Trophoblast cell (in vitro differentiated cells and primary cell): Measurements from ENCODE around the gene TNFRSF8.
A peak's percentile ranks its signal among the peaks of the same experiment; 100 is the strongest.

ENCODE experiments used
- DNase-seq, 2 donors: peaks; one replicate each; pipeline ENCODE4 v3.0.0-alpha.2; 2016
- H2AFZ ChIP-seq: 2 replicates; pipeline ENCODE4 v1.6.1; 2013; ENCODE audit warnings: low read length, moderate library complexity, mild to moderate bottlenecking; ENCODE audit not compliant: insufficient read depth, poor library complexity
- H2AK5ac ChIP-seq: 2 replicates; pipeline ENCODE4 v1.6.1; 2013; ENCODE audit warnings: mild to moderate bottlenecking, low read length
- H2BK120ac ChIP-seq: 2 replicates; pipeline ENCODE4 v1.6.1; 2013; ENCODE audit warnings: low read length, mild to moderate bottlenecking, moderate library complexity; ENCODE audit not compliant: insufficient read depth, poor library complexity
- H2BK12ac ChIP-seq: 2 replicates; pipeline ENCODE4 v1.6.1; 2013; ENCODE audit warnings: mild to moderate bottlenecking, low read length, moderate library complexity
- H2BK5ac ChIP-seq: 2 replicates; pipeline ENCODE4 v1.6.1; 2013; ENCODE audit warnings: low read length, low read depth, moderate library complexity, mild to moderate bottlenecking; ENCODE audit not compliant: poor library complexity
- H3K14ac ChIP-seq: 2 replicates; pipeline ENCODE4 v1.6.1; 2013; ENCODE audit warnings: mild to moderate bottlenecking, low read length
- H3K18ac ChIP-seq: 2 replicates; pipeline ENCODE4 v1.6.1; 2013; ENCODE audit warnings: mild to moderate bottlenecking, low read length
- H3K23ac ChIP-seq: 2 replicates; pipeline ENCODE4 v1.6.1; 2013; ENCODE audit warnings: low read length
- H3K27ac ChIP-seq: 2 replicates; pipeline ENCODE4 v1.5.1; 2013; ENCODE audit warnings: low read depth, mild to moderate bottlenecking, inconsistent platforms, low read length, moderate library complexity
- H3K27me3 ChIP-seq: 2 replicates; pipeline ENCODE4 v1.6.1; 2013; ENCODE audit warnings: inconsistent platforms, mild to moderate bottlenecking, low read length, moderate library complexity; ENCODE audit not compliant: insufficient read depth
- H3K36me3 ChIP-seq, 2 experiments: 1 replicate in 1 of 2; 2 replicates in 1 of 2; pipeline ENCODE4 v1.6.1; 2013; ENCODE audit warnings: low read length in 2 of 2, mild to moderate bottlenecking in 2 of 2, moderate library complexity in 1 of 2; ENCODE audit not compliant: insufficient read depth in 2 of 2, control insufficient read depth in 1 of 2
- H3K4ac ChIP-seq: 2 replicates; pipeline ENCODE4 v1.6.1; 2013; ENCODE audit warnings: low read depth, mild to moderate bottlenecking, low read length, moderate library complexity
- H3K4me1 ChIP-seq, 2 experiments: 1 replicate in 1 of 2; 2 replicates in 1 of 2; pipeline ENCODE4 v1.6.1; 2013; ENCODE audit warnings: low read length in 2 of 2, mild to moderate bottlenecking in 2 of 2, moderate library complexity in 1 of 2; ENCODE audit not compliant: insufficient read depth in 2 of 2, control insufficient read depth in 1 of 2
- H3K4me2 ChIP-seq: 2 replicates; pipeline ENCODE4 v1.6.1; 2013; ENCODE audit warnings: inconsistent platforms, mild to moderate bottlenecking, low read length, moderate library complexity
- H3K4me3 ChIP-seq: 2 replicates; pipeline ENCODE4 v1.5.1; 2013; ENCODE audit warnings: mild to moderate bottlenecking, low read depth, low read length, inconsistent platforms
- H3K79me1 ChIP-seq: one replicate; pipeline ENCODE4 v1.6.1; 2013; ENCODE audit warnings: low read length
- H3K79me2 ChIP-seq: 2 replicates; pipeline ENCODE4 v1.6.1; 2013; ENCODE audit warnings: low read length, mild to moderate bottlenecking; ENCODE audit not compliant: control insufficient read depth, insufficient read depth, poor library complexity
- H3K9ac ChIP-seq: 2 replicates; pipeline ENCODE4 v1.6.1; 2013; ENCODE audit warnings: mild to moderate bottlenecking, low read length
- H3K9me3 ChIP-seq: 2 replicates; pipeline ENCODE4 v1.6.1; 2013; ENCODE audit warnings: low read depth, mild to moderate bottlenecking, control low read depth, inconsistent platforms, low read length; ENCODE audit not compliant: insufficient read depth
- H4K12ac ChIP-seq: 2 replicates; pipeline ENCODE4 v1.6.1; 2013; ENCODE audit warnings: low read depth, mild to moderate bottlenecking, low read length, moderate library complexity
- H4K8ac ChIP-seq: 2 replicates; pipeline ENCODE4 v1.6.1; 2013; ENCODE audit warnings: low read depth, mild to moderate bottlenecking, low read length, moderate library complexity
- H4K91ac ChIP-seq: one replicate; pipeline ENCODE4 v1.6.1; 2013; ENCODE audit warnings: low read depth, mild to moderate bottlenecking, low read length, moderate library complexity
- WGBS: extraction: QIAGEN DNeasy Blood & Tissue Kit; methylation state at CpG from one replicate; pipeline ENCODE4 v1.1.7; 2013; ENCODE audit warnings: missing lambda C conversion rate; ENCODE audit not compliant: insufficient read length, insufficient coverage; ENCODE audit errors: extremely low coverage; 5-methylcytosine and 5-hydroxymethylcytosine counted together

TNFRSF8 gene

GRCh38 chr1:12047120-12047876, 15.8 kb upstream of the TNFRSF8 start:
- no peak overlapping the region for H2AK5ac ChIP-seq
- H4K91ac ChIP-seq = no peak overlapping the region
- no peak overlapping the region for H4K8ac ChIP-seq
- H3K27me3 ChIP-seq = no peaks in the 10 kb centered on the region
- no peak overlapping the region for H4K12ac ChIP-seq
- no peak for DNase-seq
- H3K4me1 ChIP-seq = peaks cover 5 to 6% of the 10 kb centered on the region in 2 experiments
- H3K4ac ChIP-seq = no peak overlapping the region
- H3K9me3 ChIP-seq = peaks cover 4% of the 10 kb centered on the region
- H2BK12ac ChIP-seq = no peak overlapping the region
- no peak overlapping the region for H3K18ac ChIP-seq
- H3K4me2 ChIP-seq = no peak overlapping the region
- no peak overlapping the region for H3K14ac ChIP-seq
- no peak overlapping the region for H2BK120ac ChIP-seq
- no peak overlapping the region for H2BK5ac ChIP-seq
- H3K23ac ChIP-seq = no peak overlapping the region
- H3K9ac ChIP-seq = no peak overlapping the region
- H2AFZ ChIP-seq = no peak overlapping the region
- no peaks in the 10 kb centered on the region for H3K36me3 ChIP-seq
- H3K79me2 ChIP-seq = no peaks in the 10 kb centered on the region
- WGBS = no CpG with 5 or more reads among the region's 18 CpGs
- no peaks in the 10 kb centered on the region for H3K79me1 ChIP-seq
- no peak overlapping the region for H3K27ac ChIP-seq
- H3K4me3 ChIP-seq = peak overlapping the region; percentile 11

- H3K4me2 ChIP-seq = no peak overlapping the region
- WGBS = no CpG with 5 or more reads among the region's 2 CpGs
Measured at GRCh38 chr1:12048372-12048771, 14.7 kb upstream of the TNFRSF8 start.

GRCh38 chr1:12049616-12050015, 13.5 kb upstream of the TNFRSF8 start:
- no peaks in the 10 kb centered on the region for H3K79me1 ChIP-seq
- no peak overlapping the region for H2BK5ac ChIP-seq
- no peak overlapping the region for H4K12ac ChIP-seq
- H3K27me3 ChIP-seq = no peaks in the 10 kb centered on the region
- no peak overlapping the region for H3K4me3 ChIP-seq
- no peak overlapping the region for H3K4ac ChIP-seq
- no peak overlapping the region for H3K9ac ChIP-seq
- no peak overlapping the region for H2AK5ac ChIP-seq
- H2BK12ac ChIP-seq = no peak overlapping the region
- no peak overlapping the region for H4K91ac ChIP-seq
- H4K8ac ChIP-seq = no peak overlapping the region
- WGBS = no CpG with 5 or more reads among the region's 4 CpGs
- no peak overlapping the region for H2AFZ ChIP-seq
- DNase-seq = no peak
- no peak overlapping the region for H3K4me2 ChIP-seq
- H3K23ac ChIP-seq = no peak overlapping the region
- H3K18ac ChIP-seq = no peak overlapping the region
- no peak overlapping the region for H3K14ac ChIP-seq
- peaks cover 4% of the 10 kb centered on the region for H3K9me3 ChIP-seq
- peaks cover 18 to 22% of the 10 kb centered on the region in 2 experiments for H3K4me1 ChIP-seq
- H3K27ac ChIP-seq = no peak overlapping the region
- H3K36me3 ChIP-seq = no peaks in the 10 kb centered on the region
- H2BK120ac ChIP-seq = no peak overlapping the region
- H3K79me2 ChIP-seq = no peaks in the 10 kb centered on the region

More at GRCh38 chr1:12048372-12048771, 14.7 kb upstream of the TNFRSF8 start:
- no peak overlapping the region for H4K8ac ChIP-seq
- H2BK12ac ChIP-seq = no peak overlapping the region
- H2BK120ac ChIP-seq = no peak overlapping the region
- no peak overlapping the region for H3K27ac ChIP-seq
- H2AFZ ChIP-seq = no peak overlapping the region
- DNase-seq = no peak
- H3K4me3 ChIP-seq = no peak overlapping the region
- H3K18ac ChIP-seq = no peak overlapping the region
- H3K9ac ChIP-seq = no peak overlapping the region
- peaks cover 4% of the 10 kb centered on the region for H3K9me3 ChIP-seq
- H3K23ac ChIP-seq = no peak overlapping the region
- H3K79me2 ChIP-seq = no peaks in the 10 kb centered on the region
- H3K14ac ChIP-seq = no peak overlapping the region
- H3K36me3 ChIP-seq = no peaks in the 10 kb centered on the region
- no peaks in the 10 kb centered on the region for H3K79me1 ChIP-seq
- peaks cover 7 to 12% of the 10 kb centered on the region in 2 experiments for H3K4me1 ChIP-seq
- no peak overlapping the region for H2AK5ac ChIP-seq
- no peak overlapping the region for H4K12ac ChIP-seq
- H3K4ac ChIP-seq = no peak overlapping the region
- no peaks in the 10 kb centered on the region for H3K27me3 ChIP-seq
- no peak overlapping the region for H2BK5ac ChIP-seq
- no peak overlapping the region for H4K91ac ChIP-seq

GRCh38 chr1:12051361-12051760, 11.7 kb upstream of the TNFRSF8 start:
- Histone ChIP-seq H3K9ac (no peak overlapping the region), H4K91ac (no peak overlapping the region), H2BK12ac (no peak overlapping the region), H3K79me2 (no peaks in the 10 kb centered on the region), H3K14ac (no peak overlapping the region), H3K4me2 (no peak overlapping the region), H3K23ac (no peak overlapping the region), H3K4me1 (peaks cover 18 to 25% of the 10 kb centered on the region in 2 experiments), H3K4ac (no peak overlapping the region), H4K12ac (no peak overlapping the region), H4K8ac (no peak overlapping the region), H2AK5ac (no peak overlapping the region), H3K27ac (no peak overlapping the region), H3K79me1 (no peaks in the 10 kb centered on the region), H3K4me3 (no peak overlapping the region), H3K18ac (no peak overlapping the region), H3K36me3 (no peaks in the 10 kb centered on the region), H2AFZ (no peak overlapping the region), H3K27me3 (no peaks in the 10 kb centered on the region), H2BK5ac (no peak overlapping the region), H2BK120ac (no peak overlapping the region), H3K9me3 (peaks cover 4% of the 10 kb centered on the region)
- WGBS = no CpG with 5 or more reads among the region's 1 CpG
- DNase-seq = no peak
